SK-N-SH (cell line): ENCODE data around the gene MAD2L1. TPM values are rescaled to one million over a fixed set of nuclear protein-coding genes. Genes with fewer than 3 reads are reported as not detected.

Experiments used
- CTCF ChIA-PET: fragments of 300-600, 350-600 bp; formaldehyde crosslinking; extraction: SDS; loops from one replicate; lab custom pipeline; 2021; lab: Yijun Ruan, JAX
- POLR2A ChIA-PET: fragments of 350-600 bp; sonication (Branson Sonifier 250); formaldehyde crosslinking; extraction: SDS; loops from one replicate; lab custom pipeline; 2020; ENCODE audit warnings: antibody characterized with exemption, inconsistent platforms; lab: Yijun Ruan, JAX
- DNase-seq: peaks from one replicate; pipeline ENCODE4 v3.0.0; 2012
- H2AFZ ChIP-seq: fragments of 200-600 bp; sonication (generic); 2 replicates; pipeline ENCODE4 v1.8.1; 2016; ENCODE audit warnings: antibody characterized with exemption, mild to moderate bottlenecking, low read depth
- H3F3A ChIP-seq: fragments of 200-600 bp; sonication (generic); replicated peaks from 2 replicates; pipeline ENCODE3; 2016; ENCODE audit warnings: antibody characterized with exemption, mild to moderate bottlenecking; ENCODE audit not compliant: insufficient read depth
- H3K27ac ChIP-seq, 2 experiments: fragments of 200-500 bp in 1 of 2; fragments of 200-600 bp in 1 of 2; sonication (Bioruptor generic) in 1 of 2; sonication (generic), shearing (Covaris generic) in 1 of 2; 2 replicates each; pipeline versions ENCODE4 v1.5.1 to v1.6.1; 2014 to 2016; ENCODE audit warnings: low read depth in 2 of 2, inconsistent platforms in 1 of 2, low read length in 1 of 2, mild to moderate bottlenecking in 1 of 2, mixed read lengths in 1 of 2
- H3K27me3 ChIP-seq: fragments of 200-600 bp; sonication (generic), shearing (Covaris generic); 2 replicates; pipeline ENCODE4 v1.6.1; 2016; ENCODE audit warnings: mixed run types; ENCODE audit not compliant: insufficient read depth
- H3K36me3 ChIP-seq, 2 experiments: fragments of 200-500 bp in 1 of 2; fragments of 200-600 bp in 1 of 2; sonication (Bioruptor generic) in 1 of 2; sonication (generic) in 1 of 2; replicated peaks in 1 of 2; 2 replicates each; pipeline versions ENCODE3 to v1.5.1; 2014 to 2016; ENCODE audit warnings: low read length in 1 of 2, mild to moderate bottlenecking in 1 of 2; ENCODE audit not compliant: insufficient read depth in 2 of 2, control insufficient read depth in 1 of 2
- H3K4me1 ChIP-seq, 2 experiments: fragments of 200-500 bp in 1 of 2; fragments of 200-600 bp in 1 of 2; sonication (Bioruptor generic) in 1 of 2; sonication (generic), shearing (Covaris generic) in 1 of 2; 2 replicates each; pipeline versions ENCODE4 v1.5.1 to v1.6.1; 2014 to 2016; ENCODE audit warnings: low read depth in 1 of 2, low read length in 1 of 2, mixed run types in 1 of 2; ENCODE audit not compliant: insufficient read depth in 2 of 2, control insufficient read depth in 1 of 2
- H3K4me2 ChIP-seq: fragments of 200-600 bp; sonication (generic), shearing (Covaris generic); 2 replicates; pipeline ENCODE4 v1.6.1; 2017; ENCODE audit warnings: mixed run types
- H3K4me3 ChIP-seq, 2 experiments: fragments of 200-500 bp in 1 of 2; fragments of 200-600 bp in 1 of 2; sonication (Bioruptor generic) in 1 of 2; sonication (generic), shearing (Covaris generic) in 1 of 2; 2 replicates each; pipeline versions ENCODE4 v1.5.1 to v1.8.1; 2014 to 2016; ENCODE audit warnings: low read depth in 2 of 2, inconsistent platforms in 1 of 2, low read length in 1 of 2, mild to moderate bottlenecking in 1 of 2, mixed read lengths in 1 of 2, moderate library complexity in 1 of 2
- H3K79me2 ChIP-seq: fragments of 200-600 bp; sonication (generic); 2 replicates; pipeline ENCODE4 v1.8.1; 2017; ENCODE audit warnings: mild to moderate bottlenecking; ENCODE audit not compliant: insufficient read depth
- H3K9ac ChIP-seq: fragments of 200-600 bp; sonication (generic); 2 replicates; pipeline ENCODE4 v1.6.1; 2017; ENCODE audit warnings: mixed run types
- H3K9me2 ChIP-seq: fragments of 200-600 bp; sonication (generic); 2 replicates; pipeline ENCODE4 v1.6.1; 2017; ENCODE audit warnings: mixed run types
- H3K9me3 ChIP-seq: fragments of 200-600 bp; sonication (generic); 2 replicates; pipeline ENCODE4 v1.6.1; 2017; ENCODE audit warnings: mixed run types, mild to moderate bottlenecking, moderate library complexity
- H4K20me1 ChIP-seq: fragments of 200-600 bp; sonication (generic); 2 replicates; pipeline ENCODE4 v1.6.1; 2017; ENCODE audit warnings: mild to moderate bottlenecking, mixed run types; ENCODE audit not compliant: insufficient read depth
- CHD2 ChIP-seq: fragments of 150-350 bp; IDR thresholded peaks from 2 replicates; pipeline ENCODE4 v1.6.1; 2018; ENCODE audit warnings: low read length; ENCODE audit not compliant: partially characterized antibody
- CTCF ChIP-seq: fragments of 200-600 bp; sonication (generic); IDR thresholded peaks from 2 replicates; pipeline ENCODE4 v1.6.1; 2017; ENCODE audit warnings: antibody characterized with exemption, mild to moderate bottlenecking, moderate library complexity
- ELF1 ChIP-seq: IDR thresholded peaks from 2 replicates; pipeline ENCODE4 v1.4.0; 2012
- EP300 ChIP-seq, 2 experiments: IDR thresholded peaks; 2 replicates each; pipeline versions ENCODE4 v1.4.0 to v1.6.1; 2012; ENCODE audit warnings: borderline replicate concordance in 1 of 2, low read depth in 1 of 2, low read length in 1 of 2
- EZH2phosphoT487 ChIP-seq: fragments of 200-600 bp; sonication (generic); IDR thresholded peaks from 2 replicates; pipeline ENCODE4 v1.6.1; 2017; ENCODE audit warnings: low read depth, mixed run types, mild to moderate bottlenecking, antibody characterized with exemption, moderate library complexity, borderline replicate concordance
- FOSL2 ChIP-seq: IDR thresholded peaks from 2 replicates; pipeline ENCODE4 v1.4.0; 2012; ENCODE audit warnings: low read depth, mild to moderate bottlenecking, moderate library complexity, borderline replicate concordance
- FOXJ3 ChIP-seq: sonication (generic); formaldehyde crosslinking; IDR thresholded peaks from 2 replicates; pipeline ENCODE4 v1.5.1; 2020; ENCODE audit warnings: mild to moderate bottlenecking, missing genetic modification reagents
- GABPA ChIP-seq: IDR thresholded peaks from 2 replicates; pipeline ENCODE4 v1.4.0; 2012; ENCODE audit warnings: low read depth, mild to moderate bottlenecking
- GATA2 ChIP-seq: sonication (generic); formaldehyde crosslinking; IDR thresholded peaks from 2 replicates; pipeline ENCODE4 v1.5.0; 2020; ENCODE audit warnings: mild to moderate bottlenecking, missing genetic modification reagents
- JUND ChIP-seq: IDR thresholded peaks from 2 replicates; pipeline ENCODE4 v1.4.0; 2012
- MAX ChIP-seq: IDR thresholded peaks from 2 replicates; pipeline ENCODE4 v1.4.0; 2012; ENCODE audit warnings: low read depth
- MEF2A ChIP-seq: IDR thresholded peaks from 2 replicates; pipeline ENCODE4 v1.4.0; 2012; ENCODE audit warnings: low read depth, borderline replicate concordance
- NFIC ChIP-seq: IDR thresholded peaks from 2 replicates; pipeline ENCODE4 v1.4.0; 2012; ENCODE audit warnings: borderline replicate concordance
- NRF1 ChIP-seq: IDR thresholded peaks from 2 replicates; pipeline ENCODE4 v1.6.1; 2012; ENCODE audit warnings: low read depth, mild to moderate bottlenecking, low read length
- POLR2AphosphoS5 ChIP-seq: IDR thresholded peaks from 2 replicates; pipeline ENCODE4 v1.6.1; 2012; ENCODE audit warnings: low read depth, low read length
- RAD21 ChIP-seq: IDR thresholded peaks from 2 replicates; pipeline ENCODE4 v1.6.1; 2012; ENCODE audit warnings: mild to moderate bottlenecking, low read length
- RFX5 ChIP-seq: IDR thresholded peaks from 2 replicates; pipeline ENCODE4 v1.6.1; 2012; ENCODE audit warnings: mild to moderate bottlenecking, improper control_type of control experiment, low read length
- RXRA ChIP-seq: IDR thresholded peaks from 2 replicates; pipeline ENCODE4 v1.4.0; 2012; ENCODE audit warnings: low read depth, mild to moderate bottlenecking, borderline replicate concordance
- SMC3 ChIP-seq: IDR thresholded peaks from 2 replicates; pipeline ENCODE4 v1.6.1; 2012; ENCODE audit warnings: low read depth, low read length, improper control_type of control experiment
- TAF1 ChIP-seq: IDR thresholded peaks from 2 replicates; pipeline ENCODE4 v1.6.1; 2012; ENCODE audit warnings: low read depth, mild to moderate bottlenecking, low read length, moderate library complexity, borderline replicate concordance
- TEAD4 ChIP-seq: IDR thresholded peaks from 2 replicates; pipeline ENCODE4 v1.4.0; 2012; ENCODE audit warnings: mild to moderate bottlenecking, borderline replicate concordance; ENCODE audit not compliant: insufficient read depth
- USF1 ChIP-seq: IDR thresholded peaks from 2 replicates; pipeline ENCODE4 v1.4.0; 2012; ENCODE audit warnings: low read depth, borderline replicate concordance
- YY1 ChIP-seq: IDR thresholded peaks from 2 replicates; pipeline ENCODE4 v1.4.0; 2012; ENCODE audit warnings: low read depth, mild to moderate bottlenecking
- WGBS: methylation state at CpG from one replicate; pipeline ENCODE4 v1.1.6; 2017; ENCODE audit warnings: low lambda C conversion rate; 5-methylcytosine and 5-hydroxymethylcytosine counted together
- polyA plus RNA-seq, 3 experiments: library from polyadenylated mRNA; depleted of rRNA; stranded (reverse); fragments of >200 nt; gene quantifications; 2 replicates each; pipeline ENCODE4 v1.2.3, GENCODE V29; 2012
- TF ChIP-seq, protein P1 (sequence below): IDR thresholded peaks from 2 replicates; pipeline ENCODE4; 2012
- TF ChIP-seq, protein P2 (sequence below): fragments of 150-350 bp; IDR thresholded peaks from 2 replicates; pipeline ENCODE4 v1.6.1; 2017; ENCODE audit warnings: antibody characterized with exemption, low read length, low read depth, borderline replicate concordance

MAD2L1 gene
- polyA plus RNA-seq, 1 of the 3 experiments (the other 2 are of a cell fraction) = 37.4 TPM

DNA sequence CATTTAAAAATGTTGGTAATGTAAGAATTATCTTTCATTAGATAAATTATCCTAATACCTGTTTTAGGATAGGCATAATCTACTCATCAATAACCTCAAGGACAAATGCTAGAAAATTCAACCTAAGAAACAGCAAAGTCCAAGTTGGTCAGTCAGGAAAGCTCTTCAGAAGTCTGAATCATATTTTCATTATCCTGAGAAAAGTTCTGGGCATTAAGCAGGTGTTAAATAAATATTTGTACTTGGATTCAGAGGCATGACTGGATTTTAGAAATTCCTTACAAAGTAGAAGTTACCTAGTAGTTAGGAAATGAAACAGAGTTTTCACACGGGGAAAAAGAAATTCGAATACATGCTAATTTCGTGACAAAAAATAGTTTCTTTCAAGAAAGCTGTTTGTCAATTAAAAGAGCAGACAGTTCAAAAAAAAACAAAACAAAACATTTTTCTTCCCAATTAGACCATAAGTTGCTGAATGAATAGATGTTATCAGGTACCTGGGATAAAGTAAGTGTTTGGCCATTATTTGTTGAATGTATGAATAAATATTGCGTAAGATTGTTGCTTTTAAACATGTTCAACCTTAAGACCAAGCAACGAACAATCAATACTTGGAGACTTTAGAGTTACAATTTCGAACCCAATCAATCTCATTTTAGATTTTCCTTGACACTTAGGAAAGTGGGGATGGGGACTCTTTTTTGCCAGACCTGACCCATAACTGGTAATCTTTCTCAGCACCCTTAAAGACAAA lies 48.5 kb downstream of the MAD2L1 start:
- Histone ChIP-seq H3F3A (no peaks in the 10 kb centered on the region), H3K27me3 (no peaks in the 10 kb centered on the region), H3K36me3 (no peaks in the 10 kb centered on the region), H3K4me2 (no peak overlapping the region), H3K9ac (no peak overlapping the region), H3K9me2 (no peaks in the 10 kb centered on the region), H3K9me3 (no peaks in the 10 kb centered on the region), H3K4me3 (no peak overlapping the region), H4K20me1 (no peaks in the 10 kb centered on the region), H3K79me2 (no peaks in the 10 kb centered on the region), H2AFZ (no peak overlapping the region), H3K4me1 (no peaks in the 10 kb centered on the region), H3K27ac (no peak overlapping the region)
- TF ChIP-seq YY1 = no peak
- TF ChIP-seq RAD21 = no peak
- TF ChIP-seq GABPA = no peak
- TF ChIP-seq FOXJ3 (CRISPR knock-in tag) = no peak
- TF ChIP-seq CTCF = no peak
- no peak for TF ChIP-seq RFX5
- TF ChIP-seq RXRA = no peak
- TF ChIP-seq NRF1 = no peak
- TF ChIP-seq TEAD4 = no peak
- no peak for TF ChIP-seq MEF2A
- TF ChIP-seq, protein P1, sequence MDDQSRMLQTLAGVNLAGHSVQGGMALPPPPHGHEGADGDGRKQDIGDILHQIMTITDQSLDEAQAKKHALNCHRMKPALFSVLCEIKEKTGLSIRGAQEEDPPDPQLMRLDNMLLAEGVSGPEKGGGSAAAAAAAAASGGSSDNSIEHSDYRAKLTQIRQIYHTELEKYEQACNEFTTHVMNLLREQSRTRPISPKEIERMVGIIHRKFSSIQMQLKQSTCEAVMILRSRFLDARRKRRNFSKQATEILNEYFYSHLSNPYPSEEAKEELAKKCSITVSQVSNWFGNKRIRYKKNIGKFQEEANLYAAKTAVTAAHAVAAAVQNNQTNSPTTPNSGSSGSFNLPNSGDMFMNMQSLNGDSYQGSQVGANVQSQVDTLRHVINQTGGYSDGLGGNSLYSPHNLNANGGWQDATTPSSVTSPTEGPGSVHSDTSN = no peak
- CTCF ChIA-PET = interaction anchor here (1.1 kb wide), 1 partner anchor 33 kb away, joined by 3 read pairs; no protein-coding TSS in a partner anchor
- POLR2A ChIA-PET = no interaction called here
- WGBS = 53% methylated on average over 6 of the region's 6 CpGs
- no peak for DNase-seq

- no peaks in the 10 kb centered on the region for H3K27me3 ChIP-seq
- no peaks in the 10 kb centered on the region for H3K9me2 ChIP-seq
- POLR2A ChIA-PET = no interaction called here
- H3K9ac ChIP-seq = no peak overlapping the region
- CTCF ChIA-PET = interaction anchor here (1.4 kb wide), 1 partner anchor 453 kb away, joined by 4 read pairs; no protein-coding TSS in a partner anchor
- H3K4me2 ChIP-seq = no peak overlapping the region
- TF ChIP-seq CHD2 (no peak), NFIC (no peak), FOSL2 (no peak), EP300 (IDR thresholded peaks at IDR 0.05; ENCODE audit: borderline replicate concordance in 1 of 2, low read depth in 1 of 2, low read length in 1 of 2) (no peak), MAX (no peak), ELF1 (no peak), RXRA (no peak), SMC3 (no peak), USF1 (no peak), JUND (no peak), EZH2phosphoT487 (no peak), TAF1 (no peak), POLR2AphosphoS5 (no peak), GABPA (no peak), TEAD4 (no peak), NRF1 (no peak), GATA2 (no peak)
- TF ChIP-seq, protein P2, sequence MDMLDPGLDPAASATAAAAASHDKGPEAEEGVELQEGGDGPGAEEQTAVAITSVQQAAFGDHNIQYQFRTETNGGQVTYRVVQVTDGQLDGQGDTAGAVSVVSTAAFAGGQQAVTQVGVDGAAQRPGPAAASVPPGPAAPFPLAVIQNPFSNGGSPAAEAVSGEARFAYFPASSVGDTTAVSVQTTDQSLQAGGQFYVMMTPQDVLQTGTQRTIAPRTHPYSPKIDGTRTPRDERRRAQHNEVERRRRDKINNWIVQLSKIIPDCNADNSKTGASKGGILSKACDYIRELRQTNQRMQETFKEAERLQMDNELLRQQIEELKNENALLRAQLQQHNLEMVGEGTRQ = no peak
- no peaks in the 10 kb centered on the region for H3F3A ChIP-seq
- no peaks in the 10 kb centered on the region for H3K9me3 ChIP-seq
- no peaks in the 10 kb centered on the region for H3K79me2 ChIP-seq
- no peak overlapping the region for H3K27ac ChIP-seq
- no peaks in the 10 kb centered on the region for H3K36me3 ChIP-seq
- H3K4me3 ChIP-seq = no peak overlapping the region
- H4K20me1 ChIP-seq = no peaks in the 10 kb centered on the region
- H3K4me1 ChIP-seq = no peaks in the 10 kb centered on the region; a peak in 1 of 4 replicates
- no peak overlapping the region for H2AFZ ChIP-seq
- DNase-seq = no peak
- WGBS = 35% methylated on average over 2 of the region's 2 CpGs
Measured at GRCh38 chr4:120011725-120012124, 54.9 kb downstream of the MAD2L1 start.
